NCI-H460 (cell line): ENCODE data around the gene PPP6C. TPM values are rescaled to one million over a fixed set of nuclear protein-coding genes. Genes with fewer than 3 reads are reported as not detected.

Source experiments
- DNase-seq: peaks from one replicate; pipeline ENCODE4 v3.0.0-alpha.2; 2016; ENCODE audit warnings: low read depth; ENCODE audit errors: extremely low read depth
- total RNA-seq: library from RNA; depleted of rRNA; stranded (reverse); fragments of >200 nt; shearing (Covaris generic); gene quantifications from 2 replicates; pipeline ENCODE4 v1.2.3, GENCODE V29; 2014; rRNA removed

Gene PPP6C
- total RNA-seq, 1 experiment from 2014 or later: 53.1 TPM

- no peak for DNase-seq
These were observed 86.6 kb downstream of the PPP6C start for GRCh38 chr9:125103021-125103420.

- no peak for DNase-seq
These were observed 88.8 kb downstream of the PPP6C start for GRCh38 chr9:125100822-125101221.

GRCh38 chr9:125099816-125100215, 89.8 kb downstream of the PPP6C start:
- DNase-seq: no peak

Other genes starting within 250 kb of the PPP6C start
- 15.2 and 16.6 TPM in 2 replicates for gene GOLGA1, start 248.7 kb downstream of the PPP6C start, total RNA-seq
- gene SCAI, start 46.3 kb downstream of the PPP6C start, total RNA-seq: 4.2 and 5.3 TPM in 2 replicates
- gene RABEPK, start 10.7 kb upstream of the PPP6C start, total RNA-seq: 62.0 and 63.2 TPM in 2 replicates
- gene HSPA5, start 51.5 kb upstream of the PPP6C start, total RNA-seq: 226 and 266 TPM in 2 replicates
- gene GAPVD1, start 72.0 kb upstream of the PPP6C start, total RNA-seq: 34.8 and 43.1 TPM in 2 replicates